ENCODE data around the gene LAS1L.

- no peak for TF ChIP-seq CTCF (IDR thresholded peaks at IDR 0.05)
- no peak for TF ChIP-seq POLR2A (IDR thresholded peaks at IDR 0.05)
Observed at GRCh38 chrX:65491620-65492019, 43.0 kb downstream of the LAS1L start.
